Measurements from ENCODE around the gene CYB5R4.

GRCh38 chr6:83891586-83891985, 32.1 kb downstream of the CYB5R4 start:
- TF ChIP-seq CREB1 (IDR thresholded peaks at IDR 0.05; ENCODE audit: low read depth), result no peak
- TF ChIP-seq SUZ12 (IDR thresholded peaks at IDR 0.05; ENCODE audit: unreplicated experiment), result no peak
- no peak for TF ChIP-seq SMAD1 (IDR thresholded peaks at IDR 0.05; ENCODE audit: low read depth, partially characterized antibody)
- no peak for TF ChIP-seq CHD2 (IDR thresholded peaks at IDR 0.05; ENCODE audit: borderline replicate concordance, low read depth, low read length)
- no peak for TF ChIP-seq ATF3 (IDR thresholded peaks at IDR 0.05; ENCODE audit: borderline replicate concordance, extremely low read depth, low read depth, low read length)
- no peak for TF ChIP-seq MAX (IDR thresholded peaks at IDR 0.05; ENCODE audit: low read depth, low read length)

Measured in GM12878 (cell line).